H1 (cell line): ENCODE data around the gene DMXL2. TPM values are rescaled to one million over a fixed set of nuclear protein-coding genes. Genes with fewer than 3 reads are reported as not detected.
"Not testable (repeated sequence)": the region's sequence is repeated elsewhere in the genome, so short reads cannot be mapped to it uniquely, and the experiment has no call there.

Experiments
- CTCF ChIA-PET: fragments of 300-600 bp; sonication (Branson Sonifier 250); formaldehyde crosslinking; loops from one replicate; lab custom pipeline; 2021; ENCODE audit not compliant: partially characterized antibody; lab: Charles Lee
- POLR2A ChIA-PET: fragments of 300-600 bp; sonication (Branson Sonifier 250); formaldehyde crosslinking; loops from one replicate; lab custom pipeline; 2021; ENCODE audit warnings: inconsistent platforms; ENCODE audit not compliant: partially characterized antibody; lab: Charles Lee
- DNase-seq, 2 experiments: peaks; one replicate each; pipeline versions ENCODE4 v3.0.0 to v3.0.0-alpha.2; 2010 to 2022; ENCODE audit warnings: low spot score in 2 of 2, low read depth in 1 of 2, mixed read lengths in 1 of 2
- FAIRE-seq: peaks from 2 replicates; lab custom pipeline; 2011; peaks lifted over from hg19 to GRCh38; lab: Jason Lieb, UNC
- H2AFZ ChIP-seq: 2 replicates; pipeline ENCODE4 v1.8.1; 2012; ENCODE audit warnings: low read length, inconsistent platforms
- H2AK5ac ChIP-seq: 2 replicates; pipeline ENCODE4 v1.6.1; 2013; ENCODE audit warnings: low read depth, low read length
- H2BK120ac ChIP-seq: replicated peaks from 2 replicates; pipeline ENCODE3; 2013; ENCODE audit warnings: low read depth, low read length, inconsistent platforms
- H2BK12ac ChIP-seq: 2 replicates; pipeline ENCODE4 v1.6.1; 2013; ENCODE audit warnings: low read depth, low read length
- H2BK15ac ChIP-seq: 2 replicates; pipeline ENCODE4 v1.6.1; 2013; ENCODE audit warnings: low read length
- H2BK20ac ChIP-seq: 2 replicates; pipeline ENCODE4 v1.6.1; 2013; ENCODE audit warnings: low read length
- H2BK5ac ChIP-seq: 2 replicates; pipeline ENCODE4 v1.6.1; 2013; ENCODE audit warnings: low read depth, low read length
- H3K14ac ChIP-seq: 2 replicates; pipeline ENCODE4 v1.6.1; 2013; ENCODE audit warnings: inconsistent platforms; ENCODE audit not compliant: insufficient read length
- H3K18ac ChIP-seq: 2 replicates; pipeline ENCODE4 v1.6.1; 2013; ENCODE audit warnings: low read length; ENCODE audit errors: extremely low read depth
- H3K23ac ChIP-seq: 2 replicates; pipeline ENCODE4 v1.6.1; 2013; ENCODE audit warnings: inconsistent platforms; ENCODE audit not compliant: insufficient read length
- H3K23me2 ChIP-seq: 2 replicates; pipeline ENCODE4 v1.6.1; 2013; ENCODE audit warnings: low read depth, low read length
- H3K27ac ChIP-seq: 2 replicates; pipeline ENCODE4 v1.6.1; 2011; ENCODE audit warnings: low read depth, low read length, inconsistent platforms
- H3K27me3 ChIP-seq, 4 experiments: replicated peaks in 1 of 4; 1 replicate in 1 of 4; 2 replicates in 3 of 4; pipeline versions ENCODE4 v1.6.1 to v1.8.1; 2011 to 2013; ENCODE audit warnings: low read length in 3 of 4, mild to moderate bottlenecking in 3 of 4, inconsistent platforms in 2 of 4, mixed read lengths in 2 of 4, moderate library complexity in 1 of 4; ENCODE audit not compliant: control insufficient read depth in 3 of 4, insufficient read depth in 3 of 4; ENCODE audit errors: extremely low read depth in 1 of 4
- H3K36me3 ChIP-seq, 4 experiments: 2 replicates each; pipeline versions ENCODE4 v1.6.1 to v1.8.1; 2011 to 2013; ENCODE audit warnings: mild to moderate bottlenecking in 4 of 4, low read length in 3 of 4, moderate library complexity in 2 of 4, control low read depth in 1 of 4, inconsistent platforms in 1 of 4; ENCODE audit not compliant: insufficient read depth in 4 of 4, control insufficient read depth in 2 of 4
- H3K4ac ChIP-seq: replicated peaks from 2 replicates; pipeline ENCODE3; 2013; ENCODE audit warnings: low read length, low read depth, mixed read lengths, inconsistent platforms; ENCODE audit not compliant: insufficient read length
- H3K4me1 ChIP-seq, 4 experiments: replicated peaks in 1 of 4; 1 replicate in 1 of 4; 2 replicates in 3 of 4; pipeline versions ENCODE4 v1.6.1 to v1.8.1; 2011 to 2013; ENCODE audit warnings: low read length in 3 of 4, inconsistent platforms in 2 of 4, mixed read lengths in 1 of 4; ENCODE audit not compliant: insufficient read depth in 4 of 4, control insufficient read depth in 3 of 4
- H3K4me2 ChIP-seq, 2 experiments: 2 replicates each; pipeline versions ENCODE4 v1.6.1 to v1.8.1; 2011 to 2013; ENCODE audit warnings: low read depth in 2 of 2, low read length in 2 of 2, control low read depth in 1 of 2, inconsistent platforms in 1 of 2, mild to moderate bottlenecking in 1 of 2; ENCODE audit not compliant: insufficient read depth in 1 of 2
- H3K4me3 ChIP-seq, 4 experiments: fragments of 200-600, 300-600 bp in 1 of 4; sonication (generic), shearing (Covaris generic), sonication (Bioruptor Twin) in 1 of 4; 2 replicates each; pipeline versions ENCODE4 v1.5.1 to v1.8.1; 2011 to 2016; ENCODE audit warnings: low read length in 4 of 4, low read depth in 3 of 4, control low read depth in 2 of 4, inconsistent platforms in 2 of 4, mild to moderate bottlenecking in 2 of 4, mixed read lengths in 1 of 4, moderate library complexity in 1 of 4; ENCODE audit not compliant: insufficient read depth in 2 of 4; ENCODE audit errors: extremely low read depth in 1 of 4
- H3K56ac ChIP-seq: replicated peaks from 2 replicates; pipeline ENCODE3; 2013; ENCODE audit warnings: low read depth, mild to moderate bottlenecking, mixed read lengths, low read length, inconsistent platforms; ENCODE audit not compliant: insufficient read length
- H3K79me1 ChIP-seq: 2 replicates; pipeline ENCODE4 v1.6.1; 2013; ENCODE audit warnings: low read depth, low read length, control low read depth
- H3K79me2 ChIP-seq, 2 experiments: 2 replicates each; pipeline versions ENCODE4 v1.6.1 to v1.8.1; 2012 to 2013; ENCODE audit warnings: low read length in 2 of 2, mild to moderate bottlenecking in 2 of 2, inconsistent platforms in 1 of 2; ENCODE audit not compliant: insufficient read depth in 2 of 2, control insufficient read depth in 1 of 2
- H3K9ac ChIP-seq, 4 experiments: replicated peaks in 1 of 4; 1 replicate in 1 of 4; 2 replicates in 3 of 4; pipeline versions ENCODE4 v1.6.1 to v1.8.1; 2011 to 2013; ENCODE audit warnings: low read depth in 3 of 4, low read length in 3 of 4, control low read depth in 2 of 4, mild to moderate bottlenecking in 2 of 4, moderate library complexity in 2 of 4, inconsistent platforms in 1 of 4; ENCODE audit errors: extremely low read depth in 1 of 4
- H3K9me3 ChIP-seq, 2 experiments: 2 replicates each; pipeline versions ENCODE4 v1.6.1 to v1.8.1; 2012 to 2013; ENCODE audit warnings: mild to moderate bottlenecking in 2 of 2, moderate library complexity in 2 of 2, control low read depth in 1 of 2, inconsistent platforms in 1 of 2, low read depth in 1 of 2, low read length in 1 of 2, mixed read lengths in 1 of 2; ENCODE audit not compliant: insufficient read depth in 2 of 2
- H4K20me1 ChIP-seq, 2 experiments: replicated peaks in 1 of 2; 2 replicates each; pipeline versions ENCODE3 to v1.8.1; 2011 to 2013; ENCODE audit warnings: inconsistent platforms in 2 of 2, low read length in 2 of 2, mild to moderate bottlenecking in 1 of 2; ENCODE audit not compliant: insufficient read depth in 2 of 2, control insufficient read depth in 1 of 2
- H4K5ac ChIP-seq: 2 replicates; pipeline ENCODE4 v1.6.1; 2013; ENCODE audit warnings: low read length, low read depth, mixed read lengths, inconsistent platforms; ENCODE audit not compliant: insufficient read length
- H4K8ac ChIP-seq: 2 replicates; pipeline ENCODE4 v1.8.0; 2013; ENCODE audit warnings: mild to moderate bottlenecking, moderate library complexity, low read length, inconsistent platforms; ENCODE audit not compliant: insufficient read depth; ENCODE audit errors: extremely low read depth
- H4K91ac ChIP-seq: replicated peaks from 2 replicates; pipeline ENCODE3; 2013; ENCODE audit warnings: low read length, mixed read lengths, inconsistent platforms; ENCODE audit not compliant: insufficient read length
- PHF8 ChIP-seq: fragments of 200-600 bp; sonication (generic); conservative IDR thresholded peaks from 2 replicates; pipeline ENCODE4 v1.7.1; 2012; ENCODE audit warnings: low read depth, mild to moderate bottlenecking, inconsistent platforms, low read length, moderate library complexity
- SP2 ChIP-seq: IDR thresholded peaks from 2 replicates; pipeline ENCODE4 v1.6.1; 2012; ENCODE audit warnings: mild to moderate bottlenecking, low read length, inconsistent platforms
- SP4 ChIP-seq: IDR thresholded peaks from 2 replicates; pipeline ENCODE4 v1.6.1; 2012; ENCODE audit warnings: low read length, inconsistent platforms
- WGBS, 2 experiments: shearing (Covaris generic) in 1 of 2; methylation state at CpG; one replicate each; pipeline versions ENCODE4 v1.1.6 to v1.1.7; 2013 to 2015; ENCODE audit warnings: low lambda C conversion rate in 2 of 2, mixed read lengths in 2 of 2, inconsistent platforms in 1 of 2, low coverage in 1 of 2, missing lambda C conversion rate in 1 of 2; ENCODE audit not compliant: insufficient replicate concordance in 2 of 2, insufficient coverage in 1 of 2, insufficient read length in 1 of 2; ENCODE audit errors: extremely low coverage in 1 of 2, missing lambda C conversion rate in 1 of 2; 5-methylcytosine and 5-hydroxymethylcytosine counted together
- polyA plus RNA-seq, 7 experiments: library from polyadenylated mRNA; depleted of rRNA in 3 of 7; stranded (reverse) in 5 of 7; unstranded in 2 of 7; fragments of >200 nt in 5 of 7; fragments of 200-250 nt in 2 of 7; gene quantifications; 1 replicate in 5 of 7; 2 replicates in 1 of 7; 4 replicates in 1 of 7; pipeline versions ENCODE4 v1.2.1 to v1.2.3, GENCODE V29; 2011 to 2013; ENCODE audit warnings: missing spikeins in 2 of 7, mixed read lengths in 2 of 7
- total RNA-seq: library from RNA; stranded (reverse); fragmentation: NEBNext Ultra II Directional; extraction: Animal tissue kit (Norgen Biotek cat#: 25700); gene quantifications from 2 replicates; pipeline ENCODE4 v1.2.1, GENCODE V29; 2021
- TF ChIP-seq, protein P1 (sequence below): IDR thresholded peaks from 2 replicates; pipeline ENCODE4 v1.6.1; 2012; ENCODE audit warnings: low read length, inconsistent platforms

The DMXL2 gene
- total and polyA plus RNA-seq, 2 of the 8 experiments (the other 6 are each of a cell fraction or from before 2014, with no cell fraction given), result 9.5 to 10.6 TPM

DNA sequence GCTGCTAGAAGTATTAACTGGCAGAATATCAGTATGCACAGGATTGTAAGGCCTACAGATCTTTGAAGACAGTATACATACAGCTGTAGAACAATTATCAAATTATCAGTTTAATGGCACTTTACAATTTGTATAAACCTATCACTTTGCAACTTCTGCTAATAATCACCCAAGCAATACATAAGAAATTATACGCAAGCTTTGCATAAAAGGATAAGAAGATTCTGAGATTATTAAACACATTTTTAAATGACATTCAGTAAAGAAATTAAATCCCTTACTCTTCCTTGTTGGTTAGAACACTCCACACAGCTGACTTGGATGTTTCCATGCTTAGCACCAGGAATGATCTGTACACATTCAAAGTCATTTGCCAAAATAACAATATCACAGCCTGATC, 46.8 kb downstream of the DMXL2 start (continued):
- TF ChIP-seq, protein P1, sequence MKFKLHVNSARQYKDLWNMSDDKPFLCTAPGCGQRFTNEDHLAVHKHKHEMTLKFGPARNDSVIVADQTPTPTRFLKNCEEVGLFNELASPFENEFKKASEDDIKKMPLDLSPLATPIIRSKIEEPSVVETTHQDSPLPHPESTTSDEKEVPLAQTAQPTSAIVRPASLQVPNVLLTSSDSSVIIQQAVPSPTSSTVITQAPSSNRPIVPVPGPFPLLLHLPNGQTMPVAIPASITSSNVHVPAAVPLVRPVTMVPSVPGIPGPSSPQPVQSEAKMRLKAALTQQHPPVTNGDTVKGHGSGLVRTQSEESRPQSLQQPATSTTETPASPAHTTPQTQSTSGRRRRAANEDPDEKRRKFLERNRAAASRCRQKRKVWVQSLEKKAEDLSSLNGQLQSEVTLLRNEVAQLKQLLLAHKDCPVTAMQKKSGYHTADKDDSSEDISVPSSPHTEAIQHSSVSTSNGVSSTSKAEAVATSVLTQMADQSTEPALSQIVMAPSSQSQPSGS, result no peak
- TF ChIP-seq SP4 (no peak), PHF8 (no peak), SP2 (no peak)

DNA sequence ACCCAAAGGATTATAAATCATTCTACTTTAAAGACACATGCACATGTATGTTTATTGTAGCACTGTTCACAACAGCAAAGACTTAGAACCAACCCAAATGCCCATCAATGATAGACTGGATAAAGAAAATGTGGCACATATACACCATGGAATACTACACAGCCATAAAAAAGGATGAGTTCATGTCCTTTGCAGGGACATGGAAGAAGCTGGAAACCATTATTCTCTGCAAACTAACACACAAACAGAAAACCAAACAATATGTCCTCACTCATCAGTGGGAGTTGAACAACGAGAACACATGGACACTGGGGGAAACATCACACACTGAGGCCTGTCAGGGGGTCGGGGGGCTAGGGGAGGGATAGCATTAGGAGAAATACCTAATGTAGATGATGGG, 49.2 kb downstream of the DMXL2 start:
- H3K14ac ChIP-seq, H3K18ac ChIP-seq, H3K27me3 ChIP-seq, H3K9ac ChIP-seq, H4K91ac ChIP-seq, CTCF ChIA-PET, H2AFZ ChIP-seq, POLR2A ChIA-PET, H3K4ac ChIP-seq, H2BK15ac ChIP-seq, H3K4me3 ChIP-seq, H3K36me3 ChIP-seq, DNase-seq, H3K4me2 ChIP-seq, H4K20me1 ChIP-seq, H4K5ac ChIP-seq, H3K27ac ChIP-seq, H2BK5ac ChIP-seq, H2BK12ac ChIP-seq, H2AK5ac ChIP-seq, H3K9me3 ChIP-seq, FAIRE-seq, H3K56ac ChIP-seq, H3K79me1 ChIP-seq, H2BK120ac ChIP-seq, H3K4me1 ChIP-seq, H2BK20ac ChIP-seq, H3K23me2 ChIP-seq, H3K79me2 ChIP-seq, H4K8ac ChIP-seq, H3K23ac ChIP-seq: not testable (repeated sequence)
- 88% methylated on average over 2 of the region's 2 CpGs; no CpG with 5 or more reads in 1 of the 2 experiments for WGBS, 2 experiments
